ENCODE data around the gene TMEM60. TPM values are rescaled to one million over a fixed set of nuclear protein-coding genes. Genes with fewer than 3 reads are reported as not detected.
A peak's percentile ranks its signal among the peaks of the same experiment; 100 is the strongest.

TMEM60 gene, protein sequence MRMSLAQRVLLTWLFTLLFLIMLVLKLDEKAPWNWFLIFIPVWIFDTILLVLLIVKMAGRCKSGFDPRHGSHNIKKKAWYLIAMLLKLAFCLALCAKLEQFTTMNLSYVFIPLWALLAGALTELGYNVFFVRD
- total RNA-seq (10 to 100 TPM in 6 of 7 donors, 1 to 10 TPM in 1; 8.1 to 15.7 (median 12.3) TPM), polyA plus RNA-seq (10 to 100 TPM; 22.1 to 30.9 TPM)
- long read RNA-seq, donor 1, transcript TMEM60-201 (2 exons, 1,023 nt): major isoform, 12 of 13 reads
- long read RNA-seq, donor 1, partial matches to known transcripts: 0 of 13 reads
- long read RNA-seq, donor 1, other reads (novel, unspliced or antisense): 1 of 13 reads
- long read RNA-seq, donor 2, transcript TMEM60-201 (2 exons, 1,023 nt): major isoform, 27 of 70 reads
- long read RNA-seq, donor 2, partial matches to known transcripts: 43 of 70 reads
- long read RNA-seq, donor 2, other reads (novel, unspliced or antisense): 0 of 70 reads
- long read RNA-seq, donor 3, transcript TMEM60-201 (2 exons, 1,023 nt): major isoform, 7 of 8 reads
- long read RNA-seq, donor 3, partial matches to known transcripts: 0 of 8 reads
- long read RNA-seq, donor 3, other reads (novel, unspliced or antisense): 1 of 8 reads

DNA sequence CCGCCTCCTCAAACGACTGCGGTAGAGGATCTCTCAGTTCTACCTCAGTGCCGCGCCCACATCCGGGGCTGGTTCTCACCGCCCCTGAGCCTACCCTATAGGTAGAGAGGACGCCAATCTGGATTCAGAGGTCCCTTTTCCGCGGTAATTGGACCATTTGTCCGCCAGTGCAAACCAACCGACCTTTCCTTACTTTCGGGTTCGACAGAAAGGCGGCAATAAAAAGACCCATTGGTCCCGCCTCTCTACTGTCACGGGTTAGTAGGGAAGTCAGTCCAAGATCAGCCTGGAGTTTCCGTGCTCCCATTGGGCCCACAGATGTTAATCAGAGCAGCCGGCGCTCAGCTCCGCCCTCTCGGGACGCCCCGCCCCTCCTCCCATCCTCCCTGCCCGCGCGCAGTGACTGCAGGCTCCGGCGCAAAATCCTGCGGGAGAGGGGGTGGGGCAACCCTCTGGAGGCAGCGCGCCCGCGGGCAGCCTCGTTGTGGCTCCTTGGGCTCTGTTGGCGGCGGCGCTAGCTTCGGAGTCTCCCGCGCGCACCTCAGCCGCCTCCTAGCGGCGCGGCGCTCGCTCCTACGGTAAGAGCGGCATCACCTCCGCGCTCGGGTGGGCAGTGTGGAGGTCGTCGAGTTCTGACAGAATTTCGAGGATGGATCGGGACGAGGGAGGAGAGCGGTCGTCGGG lies at the start of gene TMEM60, which contains the start of gene PHTF2:
Gene TMEM60 (minus strand): TSS at position 41 of the 684 bp plus-strand sequence. CDS start 4,061 bp downstream, outside the sequence.
Gene PHTF2 (plus strand): TSS at position 380 of the 684 bp plus-strand sequence.
- no peaks in the 10 kb centered on the region for H3K9me3 ChIP-seq
- H3K27ac ChIP-seq: peak within 1 kb of the TSS; percentile 77 to 85
- intact Hi-C loops (cut with DNase I): loop anchor here in 1 of 4 donors (10.0 kb wide), 1 partner anchor 1656 kb away; the partner anchor contains the start of gene MAGI2
- peaks cover 9% of the 10 kb centered on the region for H3K4me1 ChIP-seq (ENCODE audit: insufficient read depth)
- peak within 1 kb of the TSS; percentile 90 for H3K4me3 ChIP-seq
- peak; percentile 98 to 99 (median 98) for DNase-seq
- H3K36me3 ChIP-seq: no peaks in the 10 kb centered on the region
- TF ChIP-seq, protein P1, sequence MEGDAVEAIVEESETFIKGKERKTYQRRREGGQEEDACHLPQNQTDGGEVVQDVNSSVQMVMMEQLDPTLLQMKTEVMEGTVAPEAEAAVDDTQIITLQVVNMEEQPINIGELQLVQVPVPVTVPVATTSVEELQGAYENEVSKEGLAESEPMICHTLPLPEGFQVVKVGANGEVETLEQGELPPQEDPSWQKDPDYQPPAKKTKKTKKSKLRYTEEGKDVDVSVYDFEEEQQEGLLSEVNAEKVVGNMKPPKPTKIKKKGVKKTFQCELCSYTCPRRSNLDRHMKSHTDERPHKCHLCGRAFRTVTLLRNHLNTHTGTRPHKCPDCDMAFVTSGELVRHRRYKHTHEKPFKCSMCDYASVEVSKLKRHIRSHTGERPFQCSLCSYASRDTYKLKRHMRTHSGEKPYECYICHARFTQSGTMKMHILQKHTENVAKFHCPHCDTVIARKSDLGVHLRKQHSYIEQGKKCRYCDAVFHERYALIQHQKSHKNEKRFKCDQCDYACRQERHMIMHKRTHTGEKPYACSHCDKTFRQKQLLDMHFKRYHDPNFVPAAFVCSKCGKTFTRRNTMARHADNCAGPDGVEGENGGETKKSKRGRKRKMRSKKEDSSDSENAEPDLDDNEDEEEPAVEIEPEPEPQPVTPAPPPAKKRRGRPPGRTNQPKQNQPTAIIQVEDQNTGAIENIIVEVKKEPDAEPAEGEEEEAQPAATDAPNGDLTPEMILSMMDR (IDR thresholded peaks at IDR 0.05): peak in 2 of 3 donors; percentile 58 to 70
- TF ChIP-seq EP300 (IDR thresholded peaks at IDR 0.05): no peak
- TF ChIP-seq POLR2A (IDR thresholded peaks at IDR 0.05): peak; percentile 58
- no peaks in the 10 kb centered on the region for H3K27me3 ChIP-seq
- 0 to 1% (median 0%) methylated on average over 40 to 61 of the region's 61 CpGs for WGBS, 3 donors

DNA sequence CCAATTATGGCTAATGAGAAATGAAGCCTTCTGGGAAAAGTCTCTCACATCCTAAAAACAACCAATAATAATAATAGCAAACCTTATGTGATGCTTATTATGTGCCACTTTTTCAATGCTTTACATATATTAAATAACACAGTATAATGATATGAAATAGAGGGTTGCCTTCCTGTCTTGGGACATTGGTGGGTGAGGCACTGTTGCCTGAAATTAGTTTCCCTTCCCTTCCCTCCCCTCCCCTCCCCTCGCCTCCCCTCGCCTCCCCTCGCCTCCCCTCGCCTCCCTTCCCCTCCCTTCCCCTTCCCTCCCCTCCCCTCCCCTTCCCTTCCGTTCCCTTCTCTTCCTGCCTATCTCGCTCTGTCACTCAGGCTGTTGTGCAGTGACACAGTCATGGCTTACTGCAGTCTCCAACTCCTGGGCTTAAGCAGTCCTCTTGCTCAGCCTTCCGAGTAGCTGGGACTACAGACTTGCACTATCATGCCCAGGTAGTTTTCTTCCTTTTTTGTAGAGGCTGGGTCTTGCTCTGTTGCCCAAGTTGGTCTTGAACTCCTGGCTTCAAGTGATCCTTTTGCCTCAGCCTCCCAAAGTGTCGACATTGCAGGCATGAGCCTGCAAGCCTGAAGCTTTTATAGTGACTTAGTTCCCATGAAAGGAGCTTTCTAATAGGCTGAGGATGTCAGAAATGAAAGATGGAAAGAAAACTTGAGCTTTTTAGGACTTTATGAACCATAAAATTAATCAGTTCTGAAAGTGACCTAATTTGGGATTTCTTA lies 48.3 kb upstream of the TMEM60 start:
- Histone ChIP-seq H3K4me3 (no peak overlapping the region), H3K9me3 (no peaks in the 10 kb centered on the region), H3K27me3 (no peaks in the 10 kb centered on the region), H3K4me1 (ENCODE audit: insufficient read depth) (no peaks in the 10 kb centered on the region), H3K27ac (no peak overlapping the region), H3K36me3 (no peaks in the 10 kb centered on the region)
- intact Hi-C loops (cut with DNase I): no loop called here
- WGBS, 3 donors: 89 to 95% (median 94%) methylated on average over 8 of the region's 8 CpGs
- TF ChIP-seq EP300 (IDR thresholded peaks at IDR 0.05) (no peak), POLR2A (IDR thresholded peaks at IDR 0.05) (no peak)
- TF ChIP-seq, protein P1 (IDR thresholded peaks at IDR 0.05): no peak
- DNase-seq: no peak

DNA sequence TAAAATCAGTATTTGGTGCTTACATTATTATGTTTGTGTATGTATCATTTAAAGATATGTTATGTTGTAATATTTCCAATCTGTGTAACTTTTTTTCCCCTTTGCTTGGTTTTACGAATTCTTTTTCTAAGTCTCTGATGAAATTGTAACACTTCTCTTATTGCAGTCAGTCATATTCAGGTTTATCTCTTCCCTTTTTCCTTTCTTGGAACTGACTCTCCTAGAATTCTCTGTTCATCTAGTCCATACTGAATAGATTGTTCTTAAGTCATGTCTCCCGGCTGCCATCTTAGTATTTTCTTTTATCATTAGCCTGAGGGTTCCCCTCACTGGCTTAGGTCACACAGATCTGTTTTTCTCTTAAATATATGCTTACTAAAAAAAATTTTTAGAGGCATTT lies 45.0 kb upstream of the TMEM60 start:
- 91 to 95% (median 92%) methylated on average over 2 of the region's 2 CpGs for WGBS, 3 donors
- no peak overlapping the region for H3K4me3 ChIP-seq
- TF ChIP-seq, protein P1 (IDR thresholded peaks at IDR 0.05): no peak
- TF ChIP-seq POLR2A (IDR thresholded peaks at IDR 0.05) (no peak), EP300 (IDR thresholded peaks at IDR 0.05) (no peak)

DNA sequence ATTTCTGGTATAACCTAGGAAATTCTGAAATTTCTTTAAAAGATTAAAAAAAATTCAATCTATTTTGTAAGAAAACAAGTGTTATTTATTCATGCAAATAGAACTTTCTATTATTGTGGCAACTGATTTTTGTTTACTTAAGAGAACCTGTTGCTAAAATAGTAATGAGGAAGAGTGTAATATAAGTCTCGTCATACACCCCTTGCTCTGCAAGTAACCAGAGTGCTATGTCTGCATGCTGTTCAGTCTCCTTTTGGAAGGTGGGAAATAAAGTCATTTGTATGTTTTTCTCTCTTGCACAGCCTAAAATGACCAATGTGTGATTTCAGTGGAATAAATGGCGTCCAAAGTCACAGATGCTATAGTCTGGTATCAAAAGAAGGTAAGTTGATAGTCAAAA lies 41.7 kb upstream of the TMEM60 start:
- DNase-seq: no peak
- no peaks in the 10 kb centered on the region for H3K36me3 ChIP-seq
- peaks cover 2% of the 10 kb centered on the region for H3K4me1 ChIP-seq (ENCODE audit: insufficient read depth)
- H3K9me3 ChIP-seq: no peaks in the 10 kb centered on the region
- TF ChIP-seq POLR2A (IDR thresholded peaks at IDR 0.05) (no peak), EP300 (IDR thresholded peaks at IDR 0.05) (no peak)
- TF ChIP-seq, protein P1 (IDR thresholded peaks at IDR 0.05): no peak
- intact Hi-C loops (cut with DNase I): no loop called here
- H3K4me3 ChIP-seq: no peak overlapping the region
- H3K27ac ChIP-seq: no peak overlapping the region
- 90 to 95% (median 93%) methylated on average over 2 of the region's 2 CpGs for WGBS, 3 donors
- H3K27me3 ChIP-seq: no peaks in the 10 kb centered on the region

More for the DNA sequence above, 45.0 kb upstream of the TMEM60 start:
- no peak for DNase-seq
- no peaks in the 10 kb centered on the region for H3K36me3 ChIP-seq
- H3K27ac ChIP-seq: no peak overlapping the region
- no peaks in the 10 kb centered on the region for H3K27me3 ChIP-seq
- intact Hi-C loops (cut with DNase I): no loop called here
- H3K4me1 ChIP-seq (ENCODE audit: insufficient read depth): peaks cover 2% of the 10 kb centered on the region
- H3K9me3 ChIP-seq: no peaks in the 10 kb centered on the region
